Caco-2 (cell line): ENCODE data around the gene TARDBP. TPM values are rescaled to one million over a fixed set of nuclear protein-coding genes. Genes with fewer than 3 reads are reported as not detected.

Source experiments
- BruUV-seq: library from RNA; stranded (reverse); fragments of 400-500 nt; replicated peaks from 2 replicates; lab custom pipeline; 2021; lab: Mats Ljungman, UMichigan
- CTCF ChIA-PET: fragments of 300-600 bp; sonication (Branson Sonifier 250); formaldehyde crosslinking; loops from one replicate; lab custom pipeline; 2022; ENCODE audit warnings: antibody characterized with exemption; lab: Charles Lee
- POLR2A ChIA-PET: fragments of 300-600 bp; sonication (Branson Sonifier 250); formaldehyde crosslinking; loops from one replicate; lab custom pipeline; 2022; ENCODE audit warnings: antibody characterized with exemption; lab: Charles Lee
- DNase-seq, 2 experiments: peaks; one replicate each; pipeline versions ENCODE4 v3.0.0 to v3.0.0-alpha.2; 2020 to 2022
- H3K27me3 ChIP-seq: replicated peaks from 2 replicates; pipeline ENCODE4 v1.6.0; 2011; ENCODE audit warnings: low read length; ENCODE audit not compliant: control insufficient read depth, insufficient read depth
- H3K36me3 ChIP-seq: 2 replicates; pipeline ENCODE4 v1.5.1; 2011; ENCODE audit warnings: low read length; ENCODE audit not compliant: control insufficient read depth, insufficient read depth
- H3K4me1 ChIP-seq: fragments of 250-450 bp; sonication (Bioruptor Pico); 2 replicates; pipeline ENCODE4 v1.5.1; 2020; ENCODE audit warnings: mild to moderate bottlenecking
- H3K4me3 ChIP-seq: 2 replicates; pipeline ENCODE4 v1.5.1; 2011; ENCODE audit warnings: low read depth, mild to moderate bottlenecking, control low read depth, low read length
- H3K9me3 ChIP-seq: fragments of 250-450 bp; sonication (Bioruptor Pico); 2 replicates; pipeline ENCODE4 v1.5.1; 2020; ENCODE audit warnings: mild to moderate bottlenecking, moderate library complexity
- H3K27ac Mint-ChIP-seq: one replicate; pipeline ENCODE4 v1.8.0; 2022; ENCODE audit warnings: mixed read lengths; ENCODE audit not compliant: unreplicated experiment
- H3K27me3 Mint-ChIP-seq: one replicate; pipeline ENCODE4 v1.8.0; 2022; ENCODE audit warnings: mixed read lengths; ENCODE audit not compliant: insufficient read depth, unreplicated experiment
- H3K36me3 Mint-ChIP-seq: one replicate; pipeline ENCODE4 v1.8.0; 2022; ENCODE audit warnings: mild to moderate bottlenecking, mixed read lengths; ENCODE audit not compliant: insufficient read depth, unreplicated experiment
- H3K4me1 Mint-ChIP-seq: one replicate; pipeline ENCODE4 v1.8.0; 2022; ENCODE audit warnings: low read depth, mixed read lengths; ENCODE audit not compliant: unreplicated experiment
- H3K4me3 Mint-ChIP-seq: one replicate; pipeline ENCODE4 v1.8.0; 2022; ENCODE audit warnings: mild to moderate bottlenecking, moderate library complexity, mixed read lengths; ENCODE audit not compliant: unreplicated experiment
- H3K9me3 Mint-ChIP-seq: one replicate; pipeline ENCODE4 v1.8.0; 2022; ENCODE audit warnings: mixed read lengths; ENCODE audit not compliant: unreplicated experiment
- intact Hi-C: fragments of 100-400 bp; cut with micrococcal nuclease; formaldehyde crosslinking; loops from one replicate; pipeline ENCODE4 v1.10.0; 2022; ENCODE audit not compliant: unreplicated experiment
- total RNA-seq: library from RNA; stranded (reverse); gene quantifications from 2 replicates; pipeline ENCODE4 v1.2.3, GENCODE V29; 2022
- TF ChIP-seq, protein P1 (sequence below), 2 experiments: fragments of 200-600 bp in 1 of 2; IDR thresholded peaks; 1 replicate in 1 of 2; 2 replicates in 1 of 2; pipeline versions ENCODE4 v1.5.1 to v1.8.0; 2011 to 2022; ENCODE audit warnings: antibody characterized with exemption in 1 of 2, control low read depth in 1 of 2, inconsistent platforms in 1 of 2, low read depth in 1 of 2, low read length in 1 of 2, mild to moderate bottlenecking in 1 of 2, moderate library complexity in 1 of 2; ENCODE audit not compliant: insufficient read depth in 1 of 2, severe bottlenecking in 1 of 2, unreplicated experiment in 1 of 2

TARDBP gene
- total RNA-seq, 1 experiment from 2014 or later, result 181 TPM

- no peak overlapping the region for H3K27ac Mint-ChIP-seq
- POLR2A ChIA-PET, result interaction anchor here (0.6 kb wide), 1 partner anchor 59 kb away, joined by 4 read pairs; no protein-coding TSS in a partner anchor
- Histone ChIP-seq H3K4me3 (no peak overlapping the region), H3K36me3 (peaks cover 2% of the 10 kb centered on the region), H3K27me3 (no peaks in the 10 kb centered on the region), H3K9me3 (no peaks in the 10 kb centered on the region), H3K4me1 (no peaks in the 10 kb centered on the region)
- H3K9me3 Mint-ChIP-seq, result no peaks in the 10 kb centered on the region
- no TSS peak for BruUV-seq
- no peaks in the 10 kb centered on the region for H3K4me1 Mint-ChIP-seq
- DNase-seq, result no peak
- intact Hi-C loops, result no loop called here
- no peak overlapping the region for H3K4me3 Mint-ChIP-seq
- CTCF ChIA-PET, result no interaction called here
- H3K36me3 Mint-ChIP-seq, result peaks cover 100% of the 10 kb centered on the region
- TF ChIP-seq, protein P1, sequence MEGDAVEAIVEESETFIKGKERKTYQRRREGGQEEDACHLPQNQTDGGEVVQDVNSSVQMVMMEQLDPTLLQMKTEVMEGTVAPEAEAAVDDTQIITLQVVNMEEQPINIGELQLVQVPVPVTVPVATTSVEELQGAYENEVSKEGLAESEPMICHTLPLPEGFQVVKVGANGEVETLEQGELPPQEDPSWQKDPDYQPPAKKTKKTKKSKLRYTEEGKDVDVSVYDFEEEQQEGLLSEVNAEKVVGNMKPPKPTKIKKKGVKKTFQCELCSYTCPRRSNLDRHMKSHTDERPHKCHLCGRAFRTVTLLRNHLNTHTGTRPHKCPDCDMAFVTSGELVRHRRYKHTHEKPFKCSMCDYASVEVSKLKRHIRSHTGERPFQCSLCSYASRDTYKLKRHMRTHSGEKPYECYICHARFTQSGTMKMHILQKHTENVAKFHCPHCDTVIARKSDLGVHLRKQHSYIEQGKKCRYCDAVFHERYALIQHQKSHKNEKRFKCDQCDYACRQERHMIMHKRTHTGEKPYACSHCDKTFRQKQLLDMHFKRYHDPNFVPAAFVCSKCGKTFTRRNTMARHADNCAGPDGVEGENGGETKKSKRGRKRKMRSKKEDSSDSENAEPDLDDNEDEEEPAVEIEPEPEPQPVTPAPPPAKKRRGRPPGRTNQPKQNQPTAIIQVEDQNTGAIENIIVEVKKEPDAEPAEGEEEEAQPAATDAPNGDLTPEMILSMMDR (IDR thresholded peaks at IDR 0.05; ENCODE audit: insufficient read depth in 1 of 2, low read depth in 1 of 2, low read length in 1 of 2, severe bottlenecking in 1 of 2, unreplicated experiment in 1 of 2), result no peak
- H3K27me3 Mint-ChIP-seq, result no peaks in the 10 kb centered on the region
These were observed 10.7 kb downstream of the TARDBP start for GRCh38 chr1:11023201-11023600.

DNA sequence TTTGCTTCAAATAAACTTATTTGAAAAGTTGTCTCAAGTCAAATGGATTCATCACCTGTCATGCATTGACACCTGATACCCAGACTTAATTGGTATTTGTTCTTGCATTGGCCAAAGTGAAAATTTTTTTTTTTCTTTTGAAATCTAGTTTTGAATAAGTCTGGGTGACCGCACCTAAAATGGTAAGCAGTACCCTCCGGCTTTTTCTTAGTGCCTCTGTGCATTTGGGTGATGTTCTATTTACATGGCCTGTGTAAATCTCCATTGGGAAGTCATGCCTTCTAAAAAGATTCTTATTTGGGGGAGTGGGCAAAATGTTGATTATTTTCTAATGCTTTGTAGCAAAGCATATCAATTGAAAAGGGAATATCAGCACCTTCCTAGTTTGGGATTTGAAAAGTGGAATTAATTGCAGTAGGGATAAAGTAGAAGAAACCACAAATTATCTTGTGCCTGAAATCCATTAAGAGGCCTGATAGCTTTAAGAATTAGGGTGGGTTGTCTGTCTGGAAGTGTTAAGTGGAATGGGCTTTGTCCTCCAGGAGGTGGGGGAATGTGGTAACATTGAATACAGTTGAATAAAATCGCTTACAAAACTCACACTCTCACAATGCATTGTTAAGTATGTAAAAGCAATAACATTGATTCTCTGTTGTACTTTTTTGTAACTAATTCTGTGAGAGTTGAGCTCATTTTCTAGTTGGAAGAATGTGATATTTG, 11.9 kb downstream of the TARDBP start:
- DNase-seq, result no peak
- Histone ChIP-seq H3K9me3 (no peaks in the 10 kb centered on the region), H3K4me3 (no peak overlapping the region), H3K4me1 (no peaks in the 10 kb centered on the region), H3K27me3 (no peaks in the 10 kb centered on the region), H3K36me3 (peaks cover 1% of the 10 kb centered on the region)
- Mint-ChIP-seq H3K27me3 (no peaks in the 10 kb centered on the region), H3K36me3 (peaks cover 90% of the 10 kb centered on the region), H3K9me3 (no peaks in the 10 kb centered on the region), H3K4me3 (no peak overlapping the region), H3K27ac (no peak overlapping the region), H3K4me1 (no peaks in the 10 kb centered on the region)
- intact Hi-C loops, result no loop called here
- CTCF ChIA-PET, result no interaction called here
- no TSS peak for BruUV-seq
- POLR2A ChIA-PET, result no interaction called here
- TF ChIP-seq, protein P1 (IDR thresholded peaks at IDR 0.05; ENCODE audit: insufficient read depth in 1 of 2, low read depth in 1 of 2, low read length in 1 of 2, severe bottlenecking in 1 of 2, unreplicated experiment in 1 of 2), result no peak

DNA sequence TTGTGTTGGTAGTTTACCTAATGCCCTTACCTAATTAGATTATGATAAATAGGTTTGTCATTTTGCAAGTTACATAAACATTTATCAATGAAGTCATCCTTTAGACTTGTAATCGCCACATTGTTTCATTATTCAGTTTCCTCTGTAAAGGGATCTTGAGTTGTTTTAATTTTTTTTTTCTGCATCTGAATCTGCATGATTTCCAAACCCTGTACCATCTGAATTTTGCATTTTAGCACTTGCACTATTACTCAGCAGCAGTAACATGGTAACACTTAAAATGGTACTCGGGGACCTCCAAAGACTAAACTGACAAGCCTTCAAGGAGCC, 12.4 kb downstream of the TARDBP start:
- TF ChIP-seq, protein P1 (IDR thresholded peaks at IDR 0.05; ENCODE audit: insufficient read depth in 1 of 2, low read depth in 1 of 2, low read length in 1 of 2, severe bottlenecking in 1 of 2, unreplicated experiment in 1 of 2), result no peak
- H3K27me3 ChIP-seq, result no peaks in the 10 kb centered on the region
- Mint-ChIP-seq H3K9me3 (no peaks in the 10 kb centered on the region), H3K27me3 (no peaks in the 10 kb centered on the region), H3K4me3 (no peak overlapping the region), H3K36me3 (peaks cover 85% of the 10 kb centered on the region), H3K27ac (no peak overlapping the region), H3K4me1 (no peaks in the 10 kb centered on the region)
- no peak overlapping the region for H3K4me3 ChIP-seq
- no peaks in the 10 kb centered on the region for H3K9me3 ChIP-seq
- no peaks in the 10 kb centered on the region for H3K4me1 ChIP-seq
- no TSS peak for BruUV-seq
- CTCF ChIA-PET, result no interaction called here
- H3K36me3 ChIP-seq, result peaks cover 2% of the 10 kb centered on the region
- DNase-seq, result no peak
- intact Hi-C loops, result no loop called here
- POLR2A ChIA-PET, result no interaction called here
